Measurements from ENCODE around the gene MRPL52. TPM values are rescaled to one million over a fixed set of nuclear protein-coding genes. Genes with fewer than 3 reads are reported as not detected.
A peak's percentile ranks its signal among the peaks of the same experiment; 100 is the strongest.

The MRPL52 gene
- total and polyA plus RNA-seq, 10 of the 15 experiments (the other 5 are each of a cell fraction or from before 2014, with no cell fraction given): 51.7 to 541 (median 142) TPM

- TF ChIP-seq BCLAF1 (IDR thresholded peaks at IDR 0.05): no peak
- peak; percentile 49; the same call in 1 of the 2 replicates for TF ChIP-seq ZBED1 (IDR thresholded peaks at IDR 0.05; ENCODE audit: borderline replicate concordance)
- peak; percentile 85 for TF ChIP-seq ZNF384 (IDR thresholded peaks at IDR 0.05; ENCODE audit: borderline replicate concordance, low read depth, low read length)
- no peak for TF ChIP-seq HSF1 (IDR thresholded peaks at IDR 0.05; ENCODE audit: low read depth, low read length)
- TF ChIP-seq BACH1 (IDR thresholded peaks at IDR 0.05; ENCODE audit: borderline replicate concordance): no peak
- no peak for TF ChIP-seq CHD4 (IDR thresholded peaks at IDR 0.05)
- TF ChIP-seq ZBTB40 (IDR thresholded peaks at IDR 0.05; ENCODE audit: borderline replicate concordance): no peak
- peak; percentile 96 for TF ChIP-seq ZNF217 (IDR thresholded peaks at IDR 0.05)
- TF ChIP-seq GATAD2B (conservative IDR thresholded peaks at IDR 0.05; ENCODE audit: low read depth): no peak
- TF ChIP-seq ZSCAN29 (IDR thresholded peaks at IDR 0.05): no peak
- no peak for TF ChIP-seq NFYA (IDR thresholded peaks at IDR 0.05; ENCODE audit: borderline replicate concordance, low read depth, low read length)
- TF ChIP-seq NFXL1 (IDR thresholded peaks at IDR 0.05; ENCODE audit: borderline replicate concordance): no peak
- TF ChIP-seq SUPT20H (IDR thresholded peaks at IDR 0.05; ENCODE audit: borderline replicate concordance, control insufficient read depth, low read depth, low read length): no peak
- TF ChIP-seq POLR2A (IDR thresholded peaks at IDR 0.05; ENCODE audit: low read depth, low read length): no peak
- no peak for TF ChIP-seq REST (IDR thresholded peaks at IDR 0.05; ENCODE audit: low read depth, low read length)
- no peak for TF ChIP-seq KAT2A (conservative IDR thresholded peaks at IDR 0.05; ENCODE audit: control insufficient read depth, low read depth, low read length)
- no peak for TF ChIP-seq CREB1 (IDR thresholded peaks at IDR 0.05; ENCODE audit: low read depth)
- TF ChIP-seq NFYB (IDR thresholded peaks at IDR 0.05; ENCODE audit: insufficient read depth, low read depth, low read length): no peak
Observed at GRCh38 chr14:22802860-22803686, 26.6 kb upstream of the MRPL52 start (continued).
